Measurements from ENCODE around the gene CAPN8.

Gene CAPN8

GRCh38 chr1:223711747-223712193 lies 46.3 kb upstream of the CAPN8 start:
- Histone ChIP-seq H4K20me1 (ENCODE audit: control insufficient read depth, insufficient read depth, low read depth, low read length) (no peaks in the 10 kb centered on the region; the same call in 1 of the 2 replicates), H3K27ac (ENCODE audit: low read depth, low read length) (no peak overlapping the region), H3K4me3 (ENCODE audit: low read length) (no peak overlapping the region), H3K4me2 (ENCODE audit: low read length) (no peak overlapping the region), H3K36me3 (ENCODE audit: control insufficient read depth, low read length) (no peaks in the 10 kb centered on the region), H3F3A (ENCODE audit: control insufficient read depth, insufficient read depth) (no peaks in the 10 kb centered on the region), H3K27me3 (ENCODE audit: control insufficient read depth, low read length) (peaks cover 34% of the 10 kb centered on the region), H3K79me2 (ENCODE audit: control insufficient read depth, low read length) (no peaks in the 10 kb centered on the region), H3K9me3 (ENCODE audit: control insufficient read depth, insufficient read depth, low read length) (no peaks in the 10 kb centered on the region), H3K4me1 (ENCODE audit: control insufficient read depth, low read length) (no peaks in the 10 kb centered on the region), H3K9me2 (replicated peaks; ENCODE audit: control insufficient read depth, low read length) (no peaks in the 10 kb centered on the region)
- TF ChIP-seq EZH2phosphoT487 (IDR thresholded peaks at IDR 0.05; ENCODE audit: borderline replicate concordance, low read length): no peak
- TF ChIP-seq CTCF (IDR thresholded peaks at IDR 0.05; ENCODE audit: low read depth, low read length, poor library complexity, severe bottlenecking): no peak

- Histone ChIP-seq H3F3A (ENCODE audit: control insufficient read depth, insufficient read depth) (no peaks in the 10 kb centered on the region), H3K4me1 (ENCODE audit: control insufficient read depth, low read length) (no peaks in the 10 kb centered on the region)
Measured at GRCh38 chr1:223711173-223711572, 45.7 kb upstream of the CAPN8 start.

GRCh38 chr1:223710179-223711133 lies 45.0 kb upstream of the CAPN8 start:
- Histone ChIP-seq H3K36me3 (ENCODE audit: control insufficient read depth, low read length) (no peaks in the 10 kb centered on the region), H3K9me2 (replicated peaks; ENCODE audit: control insufficient read depth, low read length) (no peaks in the 10 kb centered on the region), H3K27me3 (ENCODE audit: control insufficient read depth, low read length) (peaks cover 23% of the 10 kb centered on the region), H3K4me1 (ENCODE audit: control insufficient read depth, low read length) (no peaks in the 10 kb centered on the region), H3K27ac (ENCODE audit: low read depth, low read length) (no peak overlapping the region), H3K79me2 (ENCODE audit: control insufficient read depth, low read length) (no peaks in the 10 kb centered on the region), H3K4me3 (ENCODE audit: low read length) (no peak overlapping the region), H4K20me1 (ENCODE audit: control insufficient read depth, insufficient read depth, low read depth, low read length) (no peaks in the 10 kb centered on the region; the same call in 1 of the 2 replicates), H3K9me3 (ENCODE audit: control insufficient read depth, insufficient read depth, low read length) (no peaks in the 10 kb centered on the region), H3K4me2 (ENCODE audit: low read length) (no peak overlapping the region), H3F3A (ENCODE audit: control insufficient read depth, insufficient read depth) (no peaks in the 10 kb centered on the region)
- no peak for TF ChIP-seq EZH2phosphoT487 (IDR thresholded peaks at IDR 0.05; ENCODE audit: borderline replicate concordance, low read length)
- no peak for TF ChIP-seq CTCF (IDR thresholded peaks at IDR 0.05; ENCODE audit: low read depth, low read length, poor library complexity, severe bottlenecking)

More at GRCh38 chr1:223711173-223711572, 45.7 kb upstream of the CAPN8 start:
- H3K9me3 ChIP-seq (ENCODE audit: control insufficient read depth, insufficient read depth, low read length): no peaks in the 10 kb centered on the region
- H3K4me2 ChIP-seq (ENCODE audit: low read length): no peak overlapping the region
- peaks cover 29% of the 10 kb centered on the region for H3K27me3 ChIP-seq (ENCODE audit: control insufficient read depth, low read length)
- H3K36me3 ChIP-seq (ENCODE audit: control insufficient read depth, low read length): no peaks in the 10 kb centered on the region
- no peak overlapping the region for H3K27ac ChIP-seq (ENCODE audit: low read depth, low read length)
- no peak overlapping the region for H3K4me3 ChIP-seq (ENCODE audit: low read length)
- H3K9me2 ChIP-seq (replicated peaks; ENCODE audit: control insufficient read depth, low read length): no peaks in the 10 kb centered on the region
- TF ChIP-seq EZH2phosphoT487 (IDR thresholded peaks at IDR 0.05; ENCODE audit: borderline replicate concordance, low read length): no peak
- TF ChIP-seq CTCF (IDR thresholded peaks at IDR 0.05; ENCODE audit: low read depth, low read length, poor library complexity, severe bottlenecking): no peak
- H4K20me1 ChIP-seq (ENCODE audit: control insufficient read depth, insufficient read depth, low read depth, low read length): no peaks in the 10 kb centered on the region; the same call in 1 of the 2 replicates
- H3K79me2 ChIP-seq (ENCODE audit: control insufficient read depth, low read length): no peaks in the 10 kb centered on the region
